Glutamatergic neuron (in vitro differentiated cells): ENCODE data around the gene RPLP2. TPM values are rescaled to one million over a fixed set of nuclear protein-coding genes. Genes with fewer than 3 reads are reported as not detected.

Experiments used
- DNase-seq: peaks from one replicate; pipeline ENCODE4 v3.0.0; 2022
- H3K27ac Mint-ChIP-seq: one replicate; pipeline ENCODE4 v1.8.0; 2020; ENCODE audit warnings: mild to moderate bottlenecking, mixed read lengths, inconsistent platforms; ENCODE audit not compliant: unreplicated experiment
- H3K27me3 Mint-ChIP-seq: one replicate; pipeline ENCODE4 v1.8.0; 2020; ENCODE audit warnings: mild to moderate bottlenecking, moderate library complexity, mixed read lengths, inconsistent platforms; ENCODE audit not compliant: unreplicated experiment
- H3K36me3 Mint-ChIP-seq: one replicate; pipeline ENCODE4 v1.8.0; 2020; ENCODE audit warnings: mild to moderate bottlenecking, mixed read lengths, inconsistent platforms; ENCODE audit not compliant: unreplicated experiment
- H3K4me1 Mint-ChIP-seq: one replicate; pipeline ENCODE4 v1.8.0; 2020; ENCODE audit warnings: mild to moderate bottlenecking, low read depth, mixed read lengths, inconsistent platforms; ENCODE audit not compliant: unreplicated experiment
- H3K4me3 Mint-ChIP-seq: one replicate; pipeline ENCODE4 v1.8.0; 2020; ENCODE audit warnings: mild to moderate bottlenecking, mixed read lengths, inconsistent platforms; ENCODE audit not compliant: unreplicated experiment
- H3K9me3 Mint-ChIP-seq: one replicate; pipeline ENCODE4 v1.8.0; 2020; ENCODE audit warnings: mild to moderate bottlenecking, moderate library complexity, mixed read lengths, inconsistent platforms; ENCODE audit not compliant: unreplicated experiment
- total RNA-seq: library from RNA; stranded (reverse); fragmentation: NEBNext Ultra II Directional; extraction: Animal tissue kit (Norgen Biotek cat#: 25700); gene quantifications from one replicate; pipeline ENCODE4 v1.2.1, GENCODE V29; 2021; ENCODE audit not compliant: unreplicated experiment
- TF ChIP-seq, protein P1 (sequence below): fragments of 200-600 bp; sonication (generic); IDR thresholded peaks from one replicate; pipeline ENCODE4 v1.5.0; 2021; ENCODE audit not compliant: partially characterized antibody, unreplicated experiment

Gene RPLP2
- total RNA-seq, 1 donor from 2014 or later = 997 TPM

DNA sequence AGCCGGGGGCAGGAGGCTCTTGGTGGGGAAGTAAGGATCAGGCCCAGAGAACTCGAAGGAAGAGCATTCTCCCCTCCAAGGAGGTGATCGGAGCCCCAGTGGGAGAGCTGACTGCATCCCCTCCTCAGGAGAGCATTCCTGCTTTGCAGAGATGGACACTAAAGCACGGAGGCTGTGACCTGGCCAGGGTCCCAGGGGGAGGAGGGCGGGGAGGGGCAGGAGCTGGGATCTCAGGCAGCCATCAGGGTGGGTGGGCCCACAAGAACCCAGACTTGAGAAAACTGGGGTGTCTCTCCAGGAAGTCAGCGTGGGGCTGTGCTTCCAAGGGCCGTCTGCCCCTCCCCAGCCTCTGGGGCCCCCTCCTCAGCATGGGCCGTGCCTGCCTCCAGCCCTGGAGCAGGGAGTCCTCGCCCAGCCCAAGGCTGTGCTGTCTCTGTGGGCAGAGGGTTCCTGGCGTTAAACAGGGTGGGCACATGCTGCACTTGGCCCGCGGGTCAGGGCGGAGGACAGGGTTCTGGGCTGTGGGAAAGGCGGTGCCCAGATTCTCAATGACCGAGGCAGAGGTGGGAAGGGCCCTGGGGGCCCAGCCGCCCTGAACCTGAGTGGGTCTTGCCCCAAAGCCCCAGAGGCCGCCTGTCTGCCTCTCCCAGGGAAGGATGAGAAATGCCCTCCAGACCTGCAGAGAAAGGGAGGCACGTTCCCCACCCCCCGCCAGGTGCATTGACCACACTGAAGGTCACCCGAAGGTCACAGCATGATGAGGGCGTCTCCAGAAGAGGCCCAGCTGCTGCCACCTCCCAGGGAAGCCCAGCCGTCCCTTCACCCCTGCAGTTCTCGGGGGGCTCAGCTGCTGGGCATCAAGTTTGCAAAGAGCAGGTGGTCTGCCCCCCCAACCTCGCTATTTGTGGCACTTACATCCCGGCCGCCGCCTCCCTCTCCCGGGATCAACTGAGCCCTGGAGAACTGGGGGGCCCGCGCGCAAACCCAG is 20.5 kb upstream of the RPLP2 start:
- TF ChIP-seq, protein P1, sequence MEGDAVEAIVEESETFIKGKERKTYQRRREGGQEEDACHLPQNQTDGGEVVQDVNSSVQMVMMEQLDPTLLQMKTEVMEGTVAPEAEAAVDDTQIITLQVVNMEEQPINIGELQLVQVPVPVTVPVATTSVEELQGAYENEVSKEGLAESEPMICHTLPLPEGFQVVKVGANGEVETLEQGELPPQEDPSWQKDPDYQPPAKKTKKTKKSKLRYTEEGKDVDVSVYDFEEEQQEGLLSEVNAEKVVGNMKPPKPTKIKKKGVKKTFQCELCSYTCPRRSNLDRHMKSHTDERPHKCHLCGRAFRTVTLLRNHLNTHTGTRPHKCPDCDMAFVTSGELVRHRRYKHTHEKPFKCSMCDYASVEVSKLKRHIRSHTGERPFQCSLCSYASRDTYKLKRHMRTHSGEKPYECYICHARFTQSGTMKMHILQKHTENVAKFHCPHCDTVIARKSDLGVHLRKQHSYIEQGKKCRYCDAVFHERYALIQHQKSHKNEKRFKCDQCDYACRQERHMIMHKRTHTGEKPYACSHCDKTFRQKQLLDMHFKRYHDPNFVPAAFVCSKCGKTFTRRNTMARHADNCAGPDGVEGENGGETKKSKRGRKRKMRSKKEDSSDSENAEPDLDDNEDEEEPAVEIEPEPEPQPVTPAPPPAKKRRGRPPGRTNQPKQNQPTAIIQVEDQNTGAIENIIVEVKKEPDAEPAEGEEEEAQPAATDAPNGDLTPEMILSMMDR = no peak
- H3K4me3 Mint-ChIP-seq = peak overlapping the region; percentile 81
- H3K36me3 Mint-ChIP-seq = no peaks in the 10 kb centered on the region
- peaks cover 9% of the 10 kb centered on the region for H3K9me3 Mint-ChIP-seq
- peak overlapping the region; percentile 62 for H3K27ac Mint-ChIP-seq
- H3K27me3 Mint-ChIP-seq = peaks cover 3% of the 10 kb centered on the region
- H3K4me1 Mint-ChIP-seq = peaks cover 17% of the 10 kb centered on the region
- no peak for DNase-seq

DNA sequence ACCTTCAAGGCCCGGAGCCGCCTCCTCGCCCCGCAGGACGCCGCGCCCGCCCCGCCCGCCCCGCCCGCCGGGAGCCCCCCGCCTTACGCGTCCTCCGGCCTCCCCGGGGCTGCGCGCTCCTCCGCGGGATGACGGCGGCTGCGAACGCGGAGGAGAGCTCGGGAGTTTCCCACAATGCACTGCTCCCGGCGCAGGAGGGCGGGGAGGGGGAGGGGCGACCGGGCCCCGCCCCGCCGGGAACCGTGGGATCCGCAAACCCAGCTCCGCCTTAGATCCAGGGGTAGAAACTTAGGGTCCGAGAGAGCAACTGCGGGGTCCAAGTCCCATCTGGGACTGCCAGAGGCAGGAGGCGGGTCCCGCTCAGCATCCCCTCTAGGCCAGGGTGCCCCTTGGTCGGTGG is 19.8 kb upstream of the RPLP2 start, which contains the start of gene CEND1:
CEND1 (minus strand) TSS at position 148 of the 400 bp plus-strand sequence. CDS start 1,514 bp downstream, outside the sequence.
- Mint-ChIP-seq H3K9me3 (peaks cover 9% of the 10 kb centered on the region), H3K27me3 (peaks cover 3% of the 10 kb centered on the region), H3K4me3 (peak within 1 kb of the TSS; percentile 81), H3K27ac (peak within 1 kb of the TSS; percentile 62), H3K36me3 (no peaks in the 10 kb centered on the region), H3K4me1 (peaks cover 17% of the 10 kb centered on the region)
- TF ChIP-seq, protein P1 = no peak
- DNase-seq = peak; percentile 86

- peak; percentile 65 for DNase-seq
- Mint-ChIP-seq H3K9me3 (peaks cover 6% of the 10 kb centered on the region), H3K27me3 (peaks cover 3% of the 10 kb centered on the region), H3K36me3 (no peaks in the 10 kb centered on the region), H3K27ac (peak overlapping the region; percentile 64), H3K4me3 (peak overlapping the region; percentile 65), H3K4me1 (peaks cover 14% of the 10 kb centered on the region)
- TF ChIP-seq, protein P1 = no peak
Measured at GRCh38 chr11:790721-791564, 18.8 kb upstream of the RPLP2 start.

GRCh38 chr11:791658-792534 is 17.9 kb upstream of the RPLP2 start:
- H3K36me3 Mint-ChIP-seq = no peaks in the 10 kb centered on the region
- H3K27ac Mint-ChIP-seq = no peak overlapping the region
- no peak for DNase-seq
- peaks cover 7% of the 10 kb centered on the region for H3K9me3 Mint-ChIP-seq
- H3K4me3 Mint-ChIP-seq = no peak overlapping the region
- peaks cover 14% of the 10 kb centered on the region for H3K4me1 Mint-ChIP-seq
- peaks cover 6% of the 10 kb centered on the region for H3K27me3 Mint-ChIP-seq
- TF ChIP-seq, protein P1 = no peak
